Left forelimb (tissue), 1 donor: ENCODE measurements around the gene CCDC157.
"Not testable (repeated sequence)": the region's sequence is repeated elsewhere in the genome, so short reads cannot be mapped to it uniquely, and the experiment has no call there.

Experiments
- DNase-seq: peaks from one replicate; pipeline ENCODE4 v3.0.0-alpha.2; 2018; ENCODE audit warnings: low spot score

Gene CCDC157

DNA sequence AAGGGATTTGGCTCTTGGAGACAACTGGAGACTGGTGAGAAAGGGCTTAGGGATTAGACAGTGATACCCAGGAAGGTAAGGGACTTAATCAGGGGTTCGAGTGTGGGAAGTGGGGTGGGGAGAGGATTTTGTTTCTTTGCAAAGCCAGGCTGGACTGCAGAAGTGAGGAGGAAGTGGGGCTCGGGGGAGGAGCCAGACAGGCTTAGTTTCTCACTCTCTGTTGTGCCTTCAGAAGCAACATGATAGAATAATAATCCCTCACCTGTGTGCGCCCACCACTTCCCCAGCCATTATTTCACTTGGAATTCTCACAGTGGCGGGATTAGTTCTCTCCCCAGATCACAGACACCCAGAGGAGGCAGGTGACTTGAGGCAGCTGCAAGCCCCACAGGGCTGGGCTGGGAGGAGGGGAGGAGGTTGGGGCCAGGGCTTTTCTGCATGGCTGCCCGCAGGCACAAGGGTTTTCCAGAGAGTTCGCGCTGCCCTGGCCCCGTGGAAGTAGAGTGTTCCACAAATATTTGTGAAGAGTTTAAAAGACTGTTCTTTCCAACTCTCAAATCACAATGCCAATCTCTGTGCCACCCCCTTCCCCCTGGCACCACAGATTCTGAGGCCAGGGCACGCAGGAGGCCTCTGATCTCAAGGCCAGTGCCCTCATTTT, 36.0 kb downstream of the CCDC157 start:
- no peak for DNase-seq

DNA sequence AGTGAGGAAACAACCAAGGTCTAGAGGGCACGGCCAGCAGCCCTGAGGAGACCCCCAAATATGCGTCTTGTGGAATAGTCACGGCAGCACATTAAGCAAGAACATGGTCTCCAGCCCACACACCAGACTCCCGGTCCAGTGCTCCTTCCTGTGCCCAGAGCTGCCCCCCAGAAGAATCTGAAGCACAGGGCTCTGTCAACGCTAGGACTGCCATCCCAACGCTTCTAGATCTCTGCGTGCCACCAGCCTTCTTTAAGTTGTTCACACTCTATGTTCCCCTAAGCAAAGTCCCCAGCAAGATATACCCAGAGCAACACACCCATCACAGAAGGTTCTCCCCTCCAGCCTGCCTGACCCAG, 36.5 kb downstream of the CCDC157 start:
- no peak for DNase-seq

DNA sequence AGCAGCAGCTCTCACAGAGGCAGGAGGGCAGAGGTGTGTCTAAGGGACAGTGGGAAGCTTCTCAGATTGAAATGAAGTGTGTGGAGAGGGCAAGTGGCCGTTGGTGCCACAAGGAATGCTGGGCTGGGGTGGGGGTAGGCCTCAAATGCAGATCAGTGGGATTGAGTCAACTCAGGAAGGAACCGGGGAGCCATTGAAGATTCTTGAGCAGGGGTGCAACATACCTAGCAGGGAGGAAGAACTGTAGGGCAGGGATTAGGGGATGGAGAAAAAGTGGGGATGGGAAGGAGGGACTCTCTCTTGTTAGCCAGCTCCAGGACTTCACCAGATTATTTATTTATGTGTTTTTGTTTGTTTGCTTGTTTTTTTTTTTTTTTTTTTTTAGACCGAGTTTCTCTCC, 37.1 kb downstream of the CCDC157 start:
- no peak for DNase-seq

DNA sequence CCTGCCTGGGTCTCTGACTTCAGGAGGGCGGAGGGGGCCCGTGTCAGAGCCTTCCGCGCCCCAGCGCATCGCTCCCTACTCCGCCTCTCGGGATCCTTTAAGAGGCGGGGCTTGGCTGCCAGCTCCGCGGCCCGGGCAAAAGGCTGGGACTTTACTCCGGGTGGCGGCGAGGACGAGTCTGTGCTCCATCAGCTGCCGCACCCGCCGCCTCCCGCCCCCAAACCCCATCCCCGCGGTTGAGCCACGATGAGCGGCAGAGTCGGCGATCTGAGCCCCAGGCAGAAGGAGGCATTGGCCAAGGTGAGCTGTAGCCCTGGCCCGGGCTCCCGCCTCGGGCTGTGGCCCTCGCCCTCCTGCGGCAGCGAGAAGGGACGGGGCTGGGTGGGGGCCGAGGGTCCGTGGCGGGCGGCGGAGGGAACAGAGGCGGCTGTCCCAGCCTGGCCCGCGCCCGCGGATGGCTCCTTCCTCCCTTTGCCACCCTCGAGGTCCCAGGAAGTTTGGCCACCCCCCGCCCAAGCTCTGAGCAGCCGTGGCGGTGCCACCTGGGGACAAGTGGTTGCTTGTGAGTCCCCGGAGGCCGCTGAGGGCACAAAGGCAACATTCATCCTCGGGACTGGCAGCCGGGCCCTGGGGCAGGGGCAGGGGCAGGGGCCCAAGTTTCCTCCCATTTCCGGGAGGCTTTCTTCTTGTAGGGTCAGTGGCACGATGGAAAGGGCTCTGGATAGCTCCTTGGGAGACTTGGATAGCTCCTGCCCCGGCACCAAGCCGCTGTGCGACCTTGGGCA, 40.3 kb downstream of the CCDC157 start, which contains the start of gene SEC14L2:
SEC14L2 (plus strand) TSS at position 148 of the 785 bp plus-strand sequence; CDS start at position 247, 99 bp downstream.
- no peak for DNase-seq

DNA sequence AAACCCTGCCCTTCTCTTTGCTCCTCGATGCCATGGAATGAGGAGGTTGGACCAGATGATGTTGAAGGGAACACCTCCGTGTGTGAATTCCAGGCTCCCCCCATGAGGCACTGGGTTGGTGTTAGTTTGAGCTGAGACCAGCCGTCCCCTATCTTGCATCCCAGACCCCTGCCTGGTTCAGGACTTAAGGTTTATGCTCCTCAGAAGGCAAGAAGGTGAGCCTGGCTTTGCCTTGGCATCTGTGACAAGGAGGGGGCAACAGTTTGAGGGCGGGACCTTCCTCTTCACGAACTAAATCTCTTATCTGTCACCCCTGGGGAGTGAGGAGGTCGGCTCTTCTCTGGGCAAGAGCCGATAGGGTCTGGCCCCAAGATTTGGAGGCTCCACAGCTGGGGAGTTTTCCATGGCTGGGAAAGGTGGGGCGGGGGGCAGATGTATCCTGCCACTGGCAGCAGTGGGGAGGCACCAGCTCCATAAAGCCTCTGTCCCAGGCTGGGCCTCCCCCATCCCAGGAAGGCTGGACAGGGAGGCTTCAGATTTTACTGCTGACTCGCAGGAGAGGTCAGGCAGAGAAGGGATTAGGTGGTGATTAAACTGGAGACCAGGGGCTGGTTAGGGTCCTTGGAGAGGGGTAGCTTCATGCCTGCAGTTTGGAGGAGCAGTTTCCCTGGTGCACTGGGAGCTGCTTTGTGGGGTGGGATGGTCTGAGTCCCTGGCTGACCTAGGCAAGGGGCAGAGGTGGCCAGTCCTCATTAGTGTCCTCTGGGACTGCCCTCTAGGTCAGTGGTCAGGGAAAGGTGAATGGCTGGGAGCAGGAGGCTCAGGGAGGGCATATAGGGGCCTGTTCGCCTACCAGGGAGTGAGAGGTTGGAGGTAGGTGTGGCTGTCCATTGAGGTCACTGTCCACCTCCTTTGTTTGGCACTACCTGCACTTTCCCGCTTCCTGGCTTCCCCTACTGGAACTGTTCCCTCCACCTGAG, 41.1 kb downstream of the CCDC157 start:
- no peak for DNase-seq

DNA sequence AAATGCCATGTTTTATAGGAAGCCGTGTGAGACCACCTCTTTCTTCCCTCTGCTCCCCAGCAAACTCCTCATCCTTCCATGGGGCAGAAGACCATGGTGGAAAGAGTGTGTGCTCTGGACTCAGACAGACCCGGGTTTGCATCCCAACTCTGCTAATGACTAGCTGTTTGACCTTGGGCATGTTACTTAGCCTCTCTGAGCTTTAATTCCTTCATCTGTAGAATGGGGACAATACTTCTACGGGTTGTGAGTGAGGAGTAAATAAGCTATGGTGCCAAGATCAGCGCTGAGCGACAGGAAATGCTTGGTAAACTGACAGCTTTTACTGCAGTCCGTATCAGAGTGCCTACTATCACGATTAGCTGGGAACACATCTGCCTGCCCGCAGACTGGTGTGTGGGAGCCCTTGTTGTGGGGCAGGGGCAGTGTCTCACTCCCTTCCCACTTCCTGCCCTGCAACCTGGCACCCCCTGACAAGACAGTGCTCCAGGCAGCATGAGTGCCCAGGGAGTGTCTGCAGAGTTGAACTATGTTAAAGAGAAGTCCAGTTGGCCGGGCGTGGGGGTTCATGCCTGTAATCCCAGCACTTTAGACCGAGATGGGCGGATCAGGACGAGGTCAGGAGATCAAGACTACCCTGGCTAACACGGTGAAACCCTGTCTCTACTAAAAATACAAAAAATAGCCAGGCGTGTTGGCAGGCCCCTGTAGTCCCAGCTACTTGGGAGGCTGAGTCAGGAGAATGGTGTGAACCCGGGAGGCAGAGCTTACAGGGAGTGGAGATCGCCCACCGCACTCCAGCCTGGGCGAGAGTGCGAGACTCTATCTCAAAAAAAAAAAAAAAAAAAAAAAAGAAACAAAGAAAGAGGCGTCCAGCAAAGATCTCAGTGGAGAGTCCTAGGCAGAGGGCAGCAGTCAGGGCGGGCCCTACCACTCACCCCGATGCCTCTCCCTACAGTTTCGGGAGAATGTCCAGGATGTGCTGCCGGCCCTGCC, 42.2 kb downstream of the CCDC157 start:
- DNase-seq: no peak

DNA sequence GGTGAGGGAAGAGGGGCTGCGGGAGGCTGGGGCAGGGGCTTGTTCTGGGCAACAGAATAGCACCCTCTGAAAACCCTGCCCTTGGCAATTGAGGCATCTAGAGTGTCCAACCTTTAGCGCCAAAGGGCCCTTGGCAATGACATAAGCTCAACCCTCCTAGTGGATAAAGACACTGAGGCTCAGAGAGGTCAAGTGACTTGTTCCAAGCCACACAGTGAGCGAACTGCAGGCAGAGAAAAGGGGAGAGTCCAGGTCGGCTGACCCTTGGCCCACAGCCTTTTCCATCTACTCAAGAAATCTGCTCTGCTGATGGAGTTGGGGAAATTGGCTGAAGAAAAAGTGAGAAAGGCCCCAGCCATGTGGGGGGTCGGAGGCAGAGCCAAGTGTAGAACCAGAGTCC, 42.9 kb downstream of the CCDC157 start:
- no peak for DNase-seq

DNA sequence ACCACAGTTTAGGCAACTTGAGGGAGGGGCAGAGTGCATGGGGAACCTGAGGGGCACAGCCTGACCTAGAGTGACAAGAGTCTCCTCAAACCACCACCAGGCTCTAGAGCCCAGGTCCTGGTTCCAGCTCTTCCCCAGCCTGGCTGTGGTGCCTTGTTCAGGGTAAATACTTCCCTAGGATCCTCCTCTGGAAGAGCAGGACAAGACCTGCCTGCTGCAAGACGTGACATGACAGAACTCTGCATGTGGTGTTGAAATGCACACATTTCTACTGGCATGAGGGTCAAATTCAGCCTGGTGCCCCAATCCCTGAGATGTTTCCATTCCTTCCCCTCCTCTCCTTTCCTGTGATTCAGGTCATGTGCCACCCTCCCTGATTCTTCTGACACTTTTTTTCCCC, 43.4 kb downstream of the CCDC157 start:
- no peak for DNase-seq

DNA sequence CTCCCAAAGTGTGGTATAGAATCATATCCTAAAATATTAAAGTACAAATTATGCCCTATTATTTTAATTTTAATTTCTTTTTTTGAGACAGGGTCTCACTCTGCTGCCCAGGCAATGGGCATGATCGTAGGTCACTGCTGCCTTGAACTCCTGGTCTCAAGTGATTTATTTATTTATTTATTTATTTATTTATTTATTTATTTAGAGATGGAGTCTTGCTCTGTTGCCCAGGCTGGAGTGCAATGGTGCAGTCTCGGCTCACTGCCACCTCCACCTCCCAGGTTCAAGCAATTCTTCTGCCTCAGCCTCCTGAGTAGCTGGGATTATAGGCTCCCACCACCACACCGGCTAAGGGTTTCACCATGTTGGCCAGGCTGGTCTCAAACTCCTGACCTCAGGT, 44.2 kb downstream of the CCDC157 start:
- not testable (repeated sequence) for DNase-seq

DNA sequence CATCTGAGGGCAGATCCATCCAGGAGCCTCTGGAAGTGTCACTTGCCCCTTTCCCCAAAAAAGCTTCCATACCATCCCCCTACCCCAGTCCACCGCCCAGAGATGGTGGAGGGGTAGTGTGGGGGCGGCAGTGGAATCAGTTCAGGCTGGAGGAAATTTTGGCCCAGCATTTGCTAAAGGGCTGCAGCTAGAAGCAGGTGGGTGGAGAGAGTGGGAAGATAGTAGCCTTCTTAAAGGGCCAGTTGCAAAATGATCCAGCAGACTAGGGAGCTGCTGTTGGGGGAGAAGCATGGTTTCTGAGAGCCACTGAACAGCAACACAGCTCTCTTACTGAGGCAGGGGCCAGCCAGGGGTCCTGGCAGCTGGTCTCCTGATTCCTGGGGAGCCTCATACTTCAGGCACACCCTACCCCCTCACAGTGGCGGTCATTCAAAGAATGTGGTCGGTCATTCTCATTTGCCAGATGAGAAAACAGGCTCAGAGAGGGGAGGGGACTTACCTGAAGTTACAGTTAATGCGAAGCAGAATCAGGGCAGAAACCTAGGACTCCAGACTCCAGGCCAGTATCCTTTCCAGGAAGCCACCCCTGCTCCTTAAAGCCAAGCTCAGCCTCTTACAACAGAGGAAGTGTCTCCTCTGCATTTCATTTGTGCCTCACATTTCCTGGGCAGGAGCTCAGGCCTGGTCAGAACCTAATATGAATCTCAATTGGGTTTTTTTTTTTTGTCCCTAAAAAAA, 45.4 kb downstream of the CCDC157 start:
- DNase-seq: no peak

DNA sequence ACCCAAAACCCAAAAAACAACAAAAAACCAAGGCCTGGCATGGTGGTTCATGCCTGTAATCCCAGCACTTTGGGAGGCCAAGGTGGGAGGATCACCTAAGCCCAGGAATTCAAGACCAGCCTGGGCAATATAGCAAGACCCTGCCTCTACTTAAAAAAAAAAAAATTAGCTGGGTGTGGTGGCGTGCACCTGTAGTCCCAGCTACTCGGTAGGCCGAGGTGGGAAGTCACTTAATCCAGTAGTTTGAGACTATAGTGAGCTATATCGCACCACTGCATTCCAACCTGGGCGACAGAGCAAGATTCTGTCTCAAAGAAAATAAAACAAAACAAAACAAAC, 45.9 kb downstream of the CCDC157 start:
- DNase-seq: not testable (repeated sequence)

DNA sequence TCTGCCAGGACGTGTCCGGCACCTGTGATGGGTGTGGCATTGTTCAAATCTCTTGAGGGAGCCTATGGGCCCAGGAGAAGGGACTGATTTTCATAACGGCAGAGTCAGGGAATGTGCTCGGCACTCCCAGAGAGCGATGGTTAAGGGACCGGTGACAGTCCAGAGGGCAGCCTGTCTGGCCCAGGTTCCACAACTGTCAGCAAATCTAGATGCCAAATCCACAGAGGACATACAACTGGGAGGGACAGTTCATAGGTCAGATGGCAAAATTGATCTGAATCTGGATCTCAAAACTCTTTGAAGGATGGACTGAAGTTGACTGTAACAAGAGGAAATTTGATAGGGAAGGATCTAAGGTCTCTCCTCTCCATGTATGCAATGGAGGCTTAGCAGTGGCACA, 47.5 kb downstream of the CCDC157 start:
- no peak for DNase-seq

DNA sequence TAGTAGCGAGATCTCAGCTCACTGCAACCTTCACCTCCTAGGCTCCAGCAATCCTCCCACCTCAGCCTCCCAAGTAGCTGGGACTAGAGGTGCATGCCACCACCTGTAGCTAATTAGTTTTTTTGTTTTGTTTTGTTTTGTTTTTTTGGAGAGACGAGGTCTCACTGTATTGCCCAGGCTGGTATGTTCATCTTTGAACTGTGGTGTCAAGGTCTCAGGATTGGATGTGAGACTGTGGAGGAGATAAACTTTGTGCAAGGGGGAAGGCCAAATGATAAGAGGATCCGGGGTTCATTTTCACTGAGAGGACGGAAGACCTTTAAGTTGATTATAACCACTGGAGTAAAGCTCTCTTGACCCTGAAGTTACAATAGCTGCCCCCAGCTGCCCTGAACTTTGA, 48.9 kb downstream of the CCDC157 start:
- no peak for DNase-seq

DNA sequence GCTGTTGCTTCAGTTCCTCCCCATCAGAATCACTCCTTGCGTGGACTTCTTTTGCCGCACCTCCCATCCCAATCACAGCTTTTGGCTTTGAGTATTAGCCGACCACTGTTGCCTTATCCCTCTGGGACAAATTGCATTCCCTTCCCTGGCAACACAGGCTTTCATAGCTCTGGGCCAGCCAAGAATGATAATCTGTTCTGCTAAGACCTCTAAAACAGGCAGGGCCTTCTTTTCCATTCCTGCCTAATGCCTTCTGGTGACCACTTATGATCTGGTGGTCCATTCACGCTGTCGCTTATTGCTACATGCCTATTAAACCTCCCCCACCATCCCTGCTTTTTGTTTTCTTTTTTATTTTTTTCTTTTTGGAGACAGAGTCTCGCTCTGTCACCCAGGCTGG, 49.6 kb downstream of the CCDC157 start:
- no peak for DNase-seq

DNA sequence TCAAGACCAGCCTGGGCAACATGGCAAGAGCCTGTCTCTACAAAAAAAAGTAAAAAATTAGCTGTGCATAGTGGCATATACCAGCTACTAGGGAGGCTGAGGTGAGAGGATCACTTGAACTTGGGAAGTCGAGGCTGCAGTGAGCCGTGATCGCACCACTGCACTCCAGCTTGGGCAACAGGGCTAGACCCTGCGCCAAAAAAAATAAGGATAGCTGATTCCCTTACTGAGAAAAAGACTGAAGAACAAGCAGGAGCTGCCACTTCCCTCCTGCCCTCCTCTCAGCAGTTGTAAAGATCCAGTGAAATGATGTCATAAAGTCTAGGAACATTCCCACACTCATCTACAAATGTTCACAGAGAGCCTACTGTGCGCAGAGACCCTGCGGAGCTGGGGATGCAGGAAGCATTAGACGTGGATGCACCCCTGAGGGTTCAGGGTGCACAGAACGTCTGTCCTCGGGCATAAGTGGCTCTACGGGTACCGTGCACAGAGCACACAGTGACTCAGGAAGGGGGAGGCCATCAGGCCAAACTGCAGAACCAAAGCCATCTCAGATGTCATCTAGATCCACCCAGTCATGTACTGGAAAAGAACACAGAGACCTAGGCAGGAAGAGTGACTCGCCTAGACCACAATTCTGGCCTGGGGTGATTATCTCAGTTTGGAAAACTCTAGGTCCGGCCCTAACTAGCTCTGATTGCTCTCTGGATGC, 51.7 kb downstream of the CCDC157 start:
- DNase-seq: no peak

DNA sequence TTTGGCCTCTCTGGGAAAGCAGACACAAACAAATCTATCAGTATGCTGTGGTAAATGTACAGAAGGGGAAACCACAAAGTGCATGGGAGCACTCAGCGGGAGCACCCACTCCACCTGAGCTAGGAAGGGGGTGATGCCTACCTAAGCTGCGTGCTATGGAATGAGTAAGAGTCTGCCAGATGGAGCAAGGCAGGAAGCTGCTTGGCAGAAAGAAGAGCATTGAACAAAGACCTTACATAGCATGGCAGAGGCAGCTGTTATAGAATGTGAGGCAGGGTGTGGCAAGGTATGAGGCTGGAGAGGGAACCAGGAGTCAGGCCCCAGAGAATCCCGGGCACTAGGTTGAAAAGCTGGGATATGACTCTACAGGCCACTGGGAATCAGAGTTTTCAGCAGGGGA, 55.0 kb downstream of the CCDC157 start:
- DNase-seq: no peak

DNA sequence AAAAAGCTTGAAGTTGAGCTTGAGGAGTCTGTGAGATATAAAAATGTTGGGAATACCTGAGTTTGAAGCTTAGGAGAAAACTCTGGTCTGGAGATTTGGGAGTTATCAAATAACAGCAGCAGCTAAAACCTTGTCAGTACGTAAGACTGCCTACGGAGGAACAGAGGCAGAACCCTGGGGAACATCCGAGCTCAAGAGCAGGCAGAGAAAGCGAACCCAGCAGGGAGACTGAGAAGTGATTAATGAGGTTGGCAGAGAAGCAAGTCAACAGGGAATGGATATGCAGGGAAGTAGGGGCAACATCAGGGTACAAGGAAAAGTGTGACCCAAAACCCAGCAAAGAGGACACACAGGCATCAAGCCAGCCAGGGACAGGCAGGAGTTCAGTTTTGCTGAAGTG, 56.2 kb downstream of the CCDC157 start:
- no peak for DNase-seq

DNA sequence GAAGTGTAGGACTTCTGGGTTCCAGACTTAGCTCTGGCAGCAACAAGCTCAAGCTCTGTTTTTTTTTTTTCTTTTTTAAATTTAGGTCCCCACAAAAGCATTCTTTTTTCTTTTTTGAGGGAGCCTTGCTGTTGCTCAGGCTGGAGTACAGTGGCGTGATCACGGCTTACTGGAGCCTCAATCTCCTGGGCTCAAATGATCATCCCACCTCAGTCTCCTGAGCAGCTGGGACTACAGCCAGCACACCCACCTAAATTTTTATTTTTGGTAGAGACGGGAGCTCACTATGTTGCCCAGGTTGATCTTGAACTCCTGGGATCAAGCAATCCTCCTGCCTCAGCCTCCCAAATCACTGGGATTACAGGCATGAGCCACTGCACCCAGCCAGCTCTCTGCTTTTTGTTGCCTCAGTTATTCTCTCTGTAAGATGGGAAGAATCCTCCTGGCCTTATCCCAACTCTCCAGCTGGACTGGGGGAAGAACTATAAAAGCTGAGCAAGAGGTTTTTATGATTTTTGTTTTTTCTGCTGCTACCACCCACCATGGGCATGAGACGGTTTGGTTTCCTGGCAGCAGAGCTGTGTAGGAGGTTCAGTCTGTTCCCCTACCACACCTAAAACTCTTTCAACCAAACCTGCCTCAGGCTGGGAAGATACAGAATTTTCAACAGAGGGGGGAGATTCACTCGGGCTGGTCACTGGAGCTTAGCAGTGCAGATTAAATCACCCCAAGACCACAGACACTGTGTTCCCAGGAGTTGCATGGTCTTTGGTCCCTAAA, 57.1 kb downstream of the CCDC157 start:
- no peak for DNase-seq

DNA sequence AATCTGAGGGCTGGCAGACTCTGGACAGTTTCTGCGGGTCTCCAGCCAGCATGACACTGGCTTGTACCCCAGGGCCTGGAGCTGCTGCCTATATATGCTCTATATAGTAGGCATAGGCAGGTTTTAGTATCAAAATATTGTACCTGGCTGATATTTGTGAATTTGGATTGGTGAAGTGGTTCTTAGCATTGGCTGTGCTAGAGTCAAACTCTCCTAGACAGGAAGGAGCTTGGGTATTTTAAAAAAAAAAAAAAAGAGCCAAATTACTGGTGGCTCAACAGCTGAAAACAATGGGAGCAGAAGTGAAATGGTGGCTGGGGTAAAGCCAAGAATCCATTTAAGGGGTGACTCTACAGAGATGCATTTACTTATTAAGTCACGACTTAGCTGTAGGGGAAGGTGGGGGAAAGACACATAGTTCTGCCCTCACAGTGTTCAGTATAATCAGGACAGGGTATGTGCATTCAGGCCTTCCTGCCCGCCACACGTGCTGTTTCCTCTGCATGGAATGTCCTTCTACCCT, 57.8 kb downstream of the CCDC157 start:
- DNase-seq: no peak
